ENCODE measurements around the gene PTRH1.

PTRH1 gene

GRCh38 chr9:127753148-127753547 lies 37.7 kb upstream of the PTRH1 start:
- TF ChIP-seq, protein P1, sequence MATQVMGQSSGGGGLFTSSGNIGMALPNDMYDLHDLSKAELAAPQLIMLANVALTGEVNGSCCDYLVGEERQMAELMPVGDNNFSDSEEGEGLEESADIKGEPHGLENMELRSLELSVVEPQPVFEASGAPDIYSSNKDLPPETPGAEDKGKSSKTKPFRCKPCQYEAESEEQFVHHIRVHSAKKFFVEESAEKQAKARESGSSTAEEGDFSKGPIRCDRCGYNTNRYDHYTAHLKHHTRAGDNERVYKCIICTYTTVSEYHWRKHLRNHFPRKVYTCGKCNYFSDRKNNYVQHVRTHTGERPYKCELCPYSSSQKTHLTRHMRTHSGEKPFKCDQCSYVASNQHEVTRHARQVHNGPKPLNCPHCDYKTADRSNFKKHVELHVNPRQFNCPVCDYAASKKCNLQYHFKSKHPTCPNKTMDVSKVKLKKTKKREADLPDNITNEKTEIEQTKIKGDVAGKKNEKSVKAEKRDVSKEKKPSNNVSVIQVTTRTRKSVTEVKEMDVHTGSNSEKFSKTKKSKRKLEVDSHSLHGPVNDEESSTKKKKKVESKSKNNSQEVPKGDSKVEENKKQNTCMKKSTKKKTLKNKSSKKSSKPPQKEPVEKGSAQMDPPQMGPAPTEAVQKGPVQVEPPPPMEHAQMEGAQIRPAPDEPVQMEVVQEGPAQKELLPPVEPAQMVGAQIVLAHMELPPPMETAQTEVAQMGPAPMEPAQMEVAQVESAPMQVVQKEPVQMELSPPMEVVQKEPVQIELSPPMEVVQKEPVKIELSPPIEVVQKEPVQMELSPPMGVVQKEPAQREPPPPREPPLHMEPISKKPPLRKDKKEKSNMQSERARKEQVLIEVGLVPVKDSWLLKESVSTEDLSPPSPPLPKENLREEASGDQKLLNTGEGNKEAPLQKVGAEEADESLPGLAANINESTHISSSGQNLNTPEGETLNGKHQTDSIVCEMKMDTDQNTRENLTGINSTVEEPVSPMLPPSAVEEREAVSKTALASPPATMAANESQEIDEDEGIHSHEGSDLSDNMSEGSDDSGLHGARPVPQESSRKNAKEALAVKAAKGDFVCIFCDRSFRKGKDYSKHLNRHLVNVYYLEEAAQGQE (IDR thresholded peaks at IDR 0.05; ENCODE audit: insufficient replicate concordance, low read depth), result no peak
- TF ChIP-seq, protein P2, sequence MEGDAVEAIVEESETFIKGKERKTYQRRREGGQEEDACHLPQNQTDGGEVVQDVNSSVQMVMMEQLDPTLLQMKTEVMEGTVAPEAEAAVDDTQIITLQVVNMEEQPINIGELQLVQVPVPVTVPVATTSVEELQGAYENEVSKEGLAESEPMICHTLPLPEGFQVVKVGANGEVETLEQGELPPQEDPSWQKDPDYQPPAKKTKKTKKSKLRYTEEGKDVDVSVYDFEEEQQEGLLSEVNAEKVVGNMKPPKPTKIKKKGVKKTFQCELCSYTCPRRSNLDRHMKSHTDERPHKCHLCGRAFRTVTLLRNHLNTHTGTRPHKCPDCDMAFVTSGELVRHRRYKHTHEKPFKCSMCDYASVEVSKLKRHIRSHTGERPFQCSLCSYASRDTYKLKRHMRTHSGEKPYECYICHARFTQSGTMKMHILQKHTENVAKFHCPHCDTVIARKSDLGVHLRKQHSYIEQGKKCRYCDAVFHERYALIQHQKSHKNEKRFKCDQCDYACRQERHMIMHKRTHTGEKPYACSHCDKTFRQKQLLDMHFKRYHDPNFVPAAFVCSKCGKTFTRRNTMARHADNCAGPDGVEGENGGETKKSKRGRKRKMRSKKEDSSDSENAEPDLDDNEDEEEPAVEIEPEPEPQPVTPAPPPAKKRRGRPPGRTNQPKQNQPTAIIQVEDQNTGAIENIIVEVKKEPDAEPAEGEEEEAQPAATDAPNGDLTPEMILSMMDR (IDR thresholded peaks at IDR 0.05; ENCODE audit: insufficient read depth, low read length), result no peak
- no peak for TF ChIP-seq GABPA (IDR thresholded peaks at IDR 0.05; ENCODE audit: low read depth)
- no peak for TF ChIP-seq SPI1 (IDR thresholded peaks at IDR 0.05; ENCODE audit: borderline replicate concordance, low read depth)
- no peak for TF ChIP-seq POLR2AphosphoS5 (IDR thresholded peaks at IDR 0.05; ENCODE audit: low read depth)
- no peak for DNase-seq (ENCODE audit: low read depth in 1 of 2, low spot score in 1 of 2)
- Histone ChIP-seq H3K27ac (replicated peaks) (no peak overlapping the region), H3K4me3 (replicated peaks; ENCODE audit: insufficient read depth, low read length) (no peak overlapping the region), H3K27me3 (ENCODE audit: insufficient read depth, poor library complexity, severe bottlenecking) (no peaks in the 10 kb centered on the region)

GRCh38 chr9:127751269-127752054 lies 36.0 kb upstream of the PTRH1 start:
- H3K4me3 ChIP-seq (replicated peaks; ENCODE audit: insufficient read depth, low read length), result no peak overlapping the region
- no peak for DNase-seq (ENCODE audit: low read depth in 1 of 2, low spot score in 1 of 2)
- TF ChIP-seq, protein P1 (IDR thresholded peaks at IDR 0.05; ENCODE audit: insufficient replicate concordance, low read depth), result peak; percentile 97
- TF ChIP-seq GABPA (IDR thresholded peaks at IDR 0.05; ENCODE audit: low read depth), result no peak
- H3K27me3 ChIP-seq (ENCODE audit: insufficient read depth, poor library complexity, severe bottlenecking), result no peaks in the 10 kb centered on the region
- no peak overlapping the region for H3K27ac ChIP-seq (replicated peaks)

GRCh38 chr9:127749090-127749787 lies 33.8 kb upstream of the PTRH1 start:
- Histone ChIP-seq H3K4me3 (replicated peaks; ENCODE audit: insufficient read depth, low read length) (no peak overlapping the region), H3K27ac (replicated peaks) (peak overlapping the region; percentile 44), H3K27me3 (ENCODE audit: insufficient read depth, poor library complexity, severe bottlenecking) (no peaks in the 10 kb centered on the region)
- peak; percentile 66 to 94 for DNase-seq (ENCODE audit: low read depth in 1 of 2, low spot score in 1 of 2)
- TF ChIP-seq, protein P1 (IDR thresholded peaks at IDR 0.05; ENCODE audit: insufficient replicate concordance, low read depth), result no peak
- peak; percentile 81; the same call in 1 of the 2 replicates for TF ChIP-seq SPI1 (IDR thresholded peaks at IDR 0.05; ENCODE audit: borderline replicate concordance, low read depth)
